Activated T-helper 2 cell treated with anti-CD3 and anti-CD28 coated beads, Interferon-gamma antibody, Interleukin-2, Interleukin-4, amounts not matched to agents 10 μg/mL and 5 μg/mL and 100 μg/mL, durations not matched to agents 14 hours and 24 hours and 36 hours (primary cell): ENCODE results near the gene BPTF. TPM values are rescaled to one million over a fixed set of nuclear protein-coding genes. Genes with fewer than 3 reads are reported as not detected.
"Not testable (repeated sequence)": the region's sequence is repeated elsewhere in the genome, so short reads cannot be mapped to it uniquely, and the experiment has no call there.

ENCODE experiments used
- DNase-seq: peaks from one replicate; pipeline ENCODE4 v3.0.0; 2021; ENCODE audit warnings: low spot score
- H3K27ac Mint-ChIP-seq: one replicate; pipeline ENCODE4 v1.8.0; 2021; ENCODE audit warnings: mixed read lengths
- H3K27me3 Mint-ChIP-seq: one replicate; pipeline ENCODE4 v1.8.0; 2021; ENCODE audit warnings: low read depth, mixed read lengths
- H3K36me3 Mint-ChIP-seq: one replicate; pipeline ENCODE4 v1.8.0; 2021; ENCODE audit warnings: low read depth, mixed read lengths
- H3K4me1 Mint-ChIP-seq: one replicate; pipeline ENCODE4 v1.8.0; 2021; ENCODE audit warnings: low read depth, mixed read lengths
- H3K4me3 Mint-ChIP-seq: one replicate; pipeline ENCODE4 v1.8.0; 2021; ENCODE audit warnings: low read depth, mild to moderate bottlenecking, moderate library complexity, mixed read lengths
- H3K9me3 Mint-ChIP-seq: one replicate; pipeline ENCODE4 v1.8.0; 2021; ENCODE audit warnings: mixed read lengths
- intact Hi-C: fragments of 100-400 bp; cut with micrococcal nuclease; formaldehyde crosslinking; loops from one replicate; pipeline ENCODE4 v1.15.1; 2023
- total RNA-seq: library from RNA; stranded (reverse); gene quantifications from 2 replicates; pipeline ENCODE4 v1.2.3, GENCODE V29; 2022

BPTF gene
- total RNA-seq: 90.8 and 91.2 TPM in 2 replicates

GRCh38 chr17:67824735-67825626 lies at the start of gene BPTF:
BPTF (plus strand) TSS chr17:67825503; CDS start chr17:67825725, 222 bp downstream.
- intact Hi-C loops: loop anchor here (1.0 to 10.0 kb wide), 3 partner anchors 108 to 640 kb away; partner anchors contain the start of genes NOL11 and PSMD12
- DNase-seq: peak; percentile 89
- Mint-ChIP-seq H3K27ac (peak within 1 kb of the TSS; percentile 99), H3K27me3 (peaks cover 6% of the 10 kb centered on the region), H3K36me3 (peaks cover 32% of the 10 kb centered on the region), H3K4me3 (peak within 1 kb of the TSS; percentile 98), H3K9me3 (no peaks in the 10 kb centered on the region), H3K4me1 (peaks cover 17% of the 10 kb centered on the region)

GRCh38 chr17:67779098-67779672 lies 46.1 kb upstream of the BPTF start:
- H3K27me3 Mint-ChIP-seq: no peaks in the 10 kb centered on the region
- no peaks in the 10 kb centered on the region for H3K4me1 Mint-ChIP-seq
- H3K9me3 Mint-ChIP-seq: no peaks in the 10 kb centered on the region
- H3K36me3 Mint-ChIP-seq: no peaks in the 10 kb centered on the region
- DNase-seq: no peak
- intact Hi-C loops: no loop called here
- H3K27ac Mint-ChIP-seq: no peak overlapping the region
- no peak overlapping the region for H3K4me3 Mint-ChIP-seq

- Mint-ChIP-seq H3K4me3 (no peak overlapping the region), H3K36me3 (no peaks in the 10 kb centered on the region), H3K27me3 (peaks cover 16% of the 10 kb centered on the region), H3K27ac (no peak overlapping the region), H3K9me3 (no peaks in the 10 kb centered on the region), H3K4me1 (peaks cover 3% of the 10 kb centered on the region)
- intact Hi-C loops: no loop called here
- DNase-seq: no peak
Measured at GRCh38 chr17:67784364-67785121, 40.8 kb upstream of the BPTF start.

- no peaks in the 10 kb centered on the region for H3K9me3 Mint-ChIP-seq
- no peak for DNase-seq
- H3K36me3 Mint-ChIP-seq: no peaks in the 10 kb centered on the region
- peaks cover 3% of the 10 kb centered on the region for H3K4me1 Mint-ChIP-seq
- intact Hi-C loops: no loop called here
- H3K27me3 Mint-ChIP-seq: peaks cover 16% of the 10 kb centered on the region
- no peak overlapping the region for H3K4me3 Mint-ChIP-seq
- H3K27ac Mint-ChIP-seq: no peak overlapping the region
Measured at GRCh38 chr17:67785122-67785477, 40.2 kb upstream of the BPTF start.

- Mint-ChIP-seq H3K27me3 (peaks cover 16% of the 10 kb centered on the region), H3K27ac (no peak overlapping the region), H3K4me3 (no peak overlapping the region), H3K36me3 (no peaks in the 10 kb centered on the region), H3K9me3 (no peaks in the 10 kb centered on the region), H3K4me1 (peaks cover 3% of the 10 kb centered on the region)
- no peak for DNase-seq
- intact Hi-C loops: no loop called here
Measured at GRCh38 chr17:67785504-67785903, 39.8 kb upstream of the BPTF start.

GRCh38 chr17:67800495-67800928 lies 24.8 kb upstream of the BPTF start:
- Mint-ChIP-seq H3K9me3 (no peaks in the 10 kb centered on the region), H3K27ac (no peak overlapping the region), H3K27me3 (peaks cover 8% of the 10 kb centered on the region), H3K36me3 (no peaks in the 10 kb centered on the region), H3K4me3 (no peak overlapping the region), H3K4me1 (peaks cover 3% of the 10 kb centered on the region)
- intact Hi-C loops: no loop called here
- peak; percentile 11 for DNase-seq

GRCh38 chr17:67801626-67802175 lies 23.6 kb upstream of the BPTF start:
- H3K9me3 Mint-ChIP-seq: no peaks in the 10 kb centered on the region
- peaks cover 3% of the 10 kb centered on the region for H3K4me1 Mint-ChIP-seq
- no peak overlapping the region for H3K4me3 Mint-ChIP-seq
- peaks cover 8% of the 10 kb centered on the region for H3K27me3 Mint-ChIP-seq
- no peak for DNase-seq
- no peak overlapping the region for H3K27ac Mint-ChIP-seq
- no peaks in the 10 kb centered on the region for H3K36me3 Mint-ChIP-seq
- intact Hi-C loops: no loop called here

- H3K27ac Mint-ChIP-seq: no peak overlapping the region
- no peaks in the 10 kb centered on the region for H3K9me3 Mint-ChIP-seq
- no peak overlapping the region for H3K4me3 Mint-ChIP-seq
- intact Hi-C loops: no loop called here
- peaks cover 4% of the 10 kb centered on the region for H3K27me3 Mint-ChIP-seq
- DNase-seq: no peak
- no peaks in the 10 kb centered on the region for H3K4me1 Mint-ChIP-seq
- H3K36me3 Mint-ChIP-seq: no peaks in the 10 kb centered on the region
Measured at GRCh38 chr17:67810464-67810863, 14.8 kb upstream of the BPTF start.

- intact Hi-C loops, H3K36me3 Mint-ChIP-seq, H3K4me1 Mint-ChIP-seq, DNase-seq, H3K4me3 Mint-ChIP-seq, H3K9me3 Mint-ChIP-seq, H3K27ac Mint-ChIP-seq, H3K27me3 Mint-ChIP-seq: not testable (repeated sequence)
Measured at GRCh38 chr17:67812380-67812779, 12.9 kb upstream of the BPTF start.

- H3K9me3 Mint-ChIP-seq: no peaks in the 10 kb centered on the region
- intact Hi-C loops: no loop called here
- H3K27me3 Mint-ChIP-seq: peaks cover 4% of the 10 kb centered on the region
- no peak for DNase-seq
- H3K4me1 Mint-ChIP-seq: no peaks in the 10 kb centered on the region
- no peak overlapping the region for H3K27ac Mint-ChIP-seq
- no peaks in the 10 kb centered on the region for H3K36me3 Mint-ChIP-seq
- H3K4me3 Mint-ChIP-seq: no peak overlapping the region
Measured at GRCh38 chr17:67813803-67814180, 11.5 kb upstream of the BPTF start.

- H3K36me3 Mint-ChIP-seq: no peaks in the 10 kb centered on the region
- intact Hi-C loops: no loop called here
- no peak overlapping the region for H3K27ac Mint-ChIP-seq
- H3K27me3 Mint-ChIP-seq: no peaks in the 10 kb centered on the region
- no peaks in the 10 kb centered on the region for H3K4me1 Mint-ChIP-seq
- no peak overlapping the region for H3K4me3 Mint-ChIP-seq
- no peak for DNase-seq
- no peaks in the 10 kb centered on the region for H3K9me3 Mint-ChIP-seq
Measured at GRCh38 chr17:67818110-67819002, 6.9 kb upstream of the BPTF start.

GRCh38 chr17:67819722-67820121 lies 5.6 kb upstream of the BPTF start:
- Mint-ChIP-seq H3K4me1 (no peaks in the 10 kb centered on the region), H3K36me3 (no peaks in the 10 kb centered on the region), H3K27ac (no peak overlapping the region), H3K27me3 (peaks cover 6% of the 10 kb centered on the region), H3K9me3 (no peaks in the 10 kb centered on the region), H3K4me3 (no peak overlapping the region)
- no peak for DNase-seq
- intact Hi-C loops: loop anchor here (10.0 kb wide), 1 partner anchor 645 kb away; no protein-coding TSS in a partner anchor
